ENCODE data around the gene ACO2. TPM values are rescaled to one million over a fixed set of nuclear protein-coding genes. Genes with fewer than 3 reads are reported as not detected.

ACO2 gene
- total RNA-seq, 4 donors from 2014 or later, result 81.3 to 205 (median 135) TPM

- 93 to 94% methylated on average over 18 to 19 of the region's 23 CpGs for WGBS, 2 donors
- no peak overlapping the region for H3K27ac ChIP-seq
- no peak for DNase-seq
- no peak overlapping the region for H3K4me3 ChIP-seq (replicated peaks in 1 of 3)
- no peaks in the 10 kb centered on the region for H3K9me3 ChIP-seq
- H3K27me3 ChIP-seq, result no peaks in the 10 kb centered on the region
- intact Hi-C loops (cut with DNase I), result no loop called here
- peaks cover 0 to 14% of the 10 kb centered on the region in 2 donors for H3K4me1 ChIP-seq
- H3K36me3 ChIP-seq, result peaks cover 28 to 29% of the 10 kb centered on the region in 2 donors
- TF ChIP-seq POLR2A (IDR thresholded peaks at IDR 0.05), result no peak
- no peak for TF ChIP-seq CTCF (IDR thresholded peaks at IDR 0.05)
Measured at GRCh38 chr22:41507330-41508063, 38.6 kb downstream of the ACO2 start.

DNA sequence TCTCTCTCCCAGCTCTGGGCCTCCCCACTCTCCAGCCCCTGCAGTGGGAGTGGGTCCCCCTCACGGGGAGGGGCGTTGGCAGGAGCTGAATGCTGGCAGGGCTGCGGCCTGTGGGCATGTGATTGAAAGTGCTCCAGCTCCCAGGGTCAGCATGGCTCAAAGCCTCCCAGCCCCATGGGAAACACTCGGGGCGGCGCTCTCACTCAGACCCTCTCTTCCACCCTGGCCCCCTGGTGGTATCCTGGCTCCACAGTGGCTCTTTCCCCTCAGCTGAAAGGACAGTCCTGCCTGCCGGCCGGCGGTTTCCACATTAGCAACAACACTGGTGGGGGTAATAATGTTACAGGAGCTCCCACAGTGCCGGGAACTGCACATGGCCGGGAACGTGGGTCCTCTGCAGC lies 39.9 kb downstream of the ACO2 start:
- no peaks in the 10 kb centered on the region for H3K27me3 ChIP-seq
- DNase-seq, result no peak
- H3K27ac ChIP-seq, result no peak overlapping the region
- no peaks in the 10 kb centered on the region for H3K9me3 ChIP-seq
- peaks cover 28 to 33% of the 10 kb centered on the region in 2 donors for H3K36me3 ChIP-seq
- WGBS, 2 donors, result 63 to 65% methylated on average over 3 to 7 of the region's 12 CpGs
- H3K4me3 ChIP-seq (replicated peaks in 1 of 3), result no peak overlapping the region
- peaks cover 0 to 24% of the 10 kb centered on the region in 2 donors for H3K4me1 ChIP-seq
- TF ChIP-seq CTCF (IDR thresholded peaks at IDR 0.05) (no peak), POLR2A (IDR thresholded peaks at IDR 0.05) (no peak)
- intact Hi-C loops (cut with DNase I), result no loop called here

DNA sequence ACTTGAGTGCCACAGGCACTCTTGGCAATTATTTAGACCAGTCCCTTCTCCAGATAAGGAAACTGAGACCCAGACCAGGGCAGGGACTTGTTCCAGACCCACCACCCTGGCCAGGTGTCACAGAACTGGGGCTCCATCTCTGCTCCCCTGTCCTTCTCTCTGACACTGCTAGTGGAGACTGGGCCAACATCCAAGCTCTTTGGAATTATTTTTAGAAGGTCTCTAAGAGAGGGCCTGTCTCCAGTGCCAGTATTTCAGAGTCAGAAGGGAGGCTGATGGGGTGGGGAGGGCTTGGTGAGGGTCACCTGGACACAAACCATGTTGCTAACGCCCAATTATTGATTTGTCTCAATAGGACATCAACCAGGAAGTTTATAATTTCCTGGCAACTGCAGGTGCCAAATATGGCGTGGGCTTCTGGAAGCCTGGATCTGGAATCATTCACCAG lies 42.6 kb downstream of the ACO2 start:
- Histone ChIP-seq H3K4me1 (peaks cover 0 to 24% of the 10 kb centered on the region in 2 donors), H3K9me3 (no peaks in the 10 kb centered on the region), H3K27me3 (no peaks in the 10 kb centered on the region), H3K36me3 (peaks cover 34 to 55% of the 10 kb centered on the region in 2 donors), H3K27ac (peak overlapping the region in 2 of 3 donors; percentile 21 to 30), H3K4me3 (replicated peaks in 1 of 3) (no peak overlapping the region)
- peak in 1 of 2 donors; percentile 16 for DNase-seq
- intact Hi-C loops (cut with DNase I), result loop anchor here (10.0 kb wide), 2 partner anchors 57 to 227 kb away; partner anchors contain the start of gene RANGAP1
- TF ChIP-seq CTCF (IDR thresholded peaks at IDR 0.05), result no peak
- TF ChIP-seq POLR2A (IDR thresholded peaks at IDR 0.05), result no peak
- WGBS, 2 donors, result 64 to 68% methylated on average over 2 of the region's 2 CpGs

DNA sequence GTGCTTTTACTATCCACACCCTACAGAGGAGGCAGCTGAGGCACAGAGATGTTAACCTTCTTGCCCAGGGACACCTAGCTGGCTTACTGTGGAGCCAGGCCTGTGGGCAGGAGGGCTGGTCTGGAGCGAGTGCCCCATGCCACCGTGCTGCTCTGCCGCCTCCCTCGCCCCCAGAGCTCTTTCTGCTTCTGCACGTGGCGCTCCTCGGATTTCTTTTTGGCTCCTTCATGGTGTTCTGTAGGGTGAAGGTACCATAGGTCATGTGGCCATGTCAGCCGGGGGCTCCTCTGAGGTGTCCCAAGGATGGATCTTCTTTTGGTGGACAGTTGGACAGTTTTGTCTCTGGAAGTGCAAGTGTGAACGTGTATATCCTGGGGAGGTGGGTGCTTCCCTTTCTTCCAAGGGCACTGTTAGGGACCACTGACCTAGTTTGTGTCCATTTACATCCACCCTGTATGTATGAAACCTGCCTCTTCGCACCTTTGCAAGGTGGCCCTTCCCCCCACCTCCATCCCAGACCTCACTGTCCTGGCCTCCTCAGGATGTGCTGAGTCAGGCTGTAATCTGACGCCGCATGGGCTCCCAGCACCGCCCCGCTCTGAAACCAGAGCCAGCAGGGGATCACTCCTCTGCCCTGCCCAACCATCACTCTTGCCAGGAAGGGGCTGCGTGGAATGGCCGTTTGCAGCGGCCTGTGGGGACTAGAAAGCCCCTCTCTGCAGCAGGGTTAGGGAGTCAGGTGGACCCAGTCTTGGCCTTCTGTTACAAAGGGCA lies 43.7 kb downstream of the ACO2 start:
- Histone ChIP-seq H3K27ac (peak overlapping the region in 2 of 3 donors; percentile 28 to 39), H3K4me1 (peaks cover 0 to 24% of the 10 kb centered on the region in 2 donors)

More for the DNA sequence above, 43.7 kb downstream of the ACO2 start:
- intact Hi-C loops (cut with DNase I), result loop anchor here (10.0 kb wide), 2 partner anchors 58 to 228 kb away; partner anchors contain the start of gene RANGAP1
- H3K36me3 ChIP-seq, result peaks cover 35 to 53% of the 10 kb centered on the region in 2 donors
- peak; percentile 52 to 64 for DNase-seq
- no peaks in the 10 kb centered on the region for H3K27me3 ChIP-seq
- WGBS, 2 donors, result 70 to 81% methylated on average over 6 to 17 of the region's 17 CpGs
- H3K9me3 ChIP-seq, result no peaks in the 10 kb centered on the region
- H3K4me3 ChIP-seq (replicated peaks in 1 of 3), result no peak overlapping the region
- TF ChIP-seq POLR2A (IDR thresholded peaks at IDR 0.05) (no peak), CTCF (IDR thresholded peaks at IDR 0.05) (no peak)
